HEK293 (cell line): ENCODE results near the gene ATP2A3.

Experiments
- ATF2 ChIP-seq: fragments of 450-650 bp; formaldehyde crosslinking; IDR thresholded peaks from 2 replicates; pipeline ENCODE4 v1.5.1; 2016; ENCODE audit warnings: missing biosample characterization, missing genetic modification characterization, low read depth
- CTCF ChIP-seq: fragments of 450-650 bp; formaldehyde crosslinking; IDR thresholded peaks from 2 replicates; pipeline ENCODE4 v1.5.1; 2016; ENCODE audit warnings: missing biosample characterization, missing genetic modification characterization
- GLI2 ChIP-seq: fragments of 450-650 bp; formaldehyde crosslinking; IDR thresholded peaks from 2 replicates; pipeline ENCODE4; 2017; ENCODE audit warnings: missing biosample characterization, missing genetic modification characterization, low read depth, borderline replicate concordance
- GLIS2 ChIP-seq: fragments of 450-650 bp; formaldehyde crosslinking; IDR thresholded peaks from 2 replicates; pipeline ENCODE4 v1.5.1; 2016; ENCODE audit warnings: missing biosample characterization, missing genetic modification characterization
- HOXD13 ChIP-seq: sonication (generic); formaldehyde crosslinking; IDR thresholded peaks from 2 replicates; pipeline ENCODE4 v1.8.0; 2022; ENCODE audit warnings: missing genetic modification reagents, borderline replicate concordance
- KLF8 ChIP-seq: fragments of 450-650 bp; formaldehyde crosslinking; IDR thresholded peaks from 2 replicates; pipeline ENCODE4 v1.5.1; 2016; ENCODE audit warnings: missing biosample characterization, missing genetic modification characterization
- KLF9 ChIP-seq: fragments of 450-650 bp; formaldehyde crosslinking; IDR thresholded peaks from 2 replicates; pipeline ENCODE4 v1.5.1; 2016; ENCODE audit warnings: missing biosample characterization, missing genetic modification characterization, low read depth
- OSR2 ChIP-seq: fragments of 450-650 bp; formaldehyde crosslinking; IDR thresholded peaks from 2 replicates; pipeline ENCODE4 v1.5.1; 2016; ENCODE audit warnings: missing biosample characterization, missing genetic modification characterization
- YY2 ChIP-seq: fragments of 450-650 bp; formaldehyde crosslinking; IDR thresholded peaks from 2 replicates; pipeline ENCODE4 v1.5.1; 2016; ENCODE audit warnings: missing biosample characterization, missing genetic modification characterization
- ZBTB17 ChIP-seq: fragments of 450-650 bp; formaldehyde crosslinking; IDR thresholded peaks from 2 replicates; pipeline ENCODE4 v1.5.1; 2016; ENCODE audit warnings: missing biosample characterization, missing genetic modification characterization
- ZNF114 ChIP-seq: fragments of 450-650 bp; formaldehyde crosslinking; IDR thresholded peaks from 2 replicates; pipeline ENCODE4 v1.5.0; 2017; ENCODE audit warnings: missing biosample characterization, missing genetic modification characterization
- ZNF132 ChIP-seq: fragments of 450-650 bp; formaldehyde crosslinking; IDR thresholded peaks from 2 replicates; pipeline ENCODE4 v1.5.1; 2017; ENCODE audit warnings: missing biosample characterization, missing genetic modification characterization, borderline replicate concordance
- ZNF148 ChIP-seq: fragments of 450-650 bp; formaldehyde crosslinking; IDR thresholded peaks from 2 replicates; pipeline ENCODE4 v1.5.0; 2017; ENCODE audit warnings: missing biosample characterization, missing genetic modification characterization, borderline replicate concordance
- ZNF157 ChIP-seq: fragments of 450-650 bp; formaldehyde crosslinking; IDR thresholded peaks from 2 replicates; pipeline ENCODE4 v1.5.1; 2016; ENCODE audit warnings: missing biosample characterization, missing genetic modification characterization
- ZNF324 ChIP-seq: fragments of 450-650 bp; formaldehyde crosslinking; IDR thresholded peaks from 2 replicates; pipeline ENCODE4 v1.5.1; 2016; ENCODE audit warnings: missing biosample characterization, missing genetic modification characterization
- ZNF548 ChIP-seq: fragments of 450-650 bp; formaldehyde crosslinking; IDR thresholded peaks from 2 replicates; pipeline ENCODE4 v1.5.1; 2016; ENCODE audit warnings: missing biosample characterization, missing genetic modification characterization
- ZNF560 ChIP-seq: fragments of 450-650 bp; formaldehyde crosslinking; IDR thresholded peaks from 2 replicates; pipeline ENCODE4 v1.5.1; 2017; ENCODE audit warnings: missing biosample characterization, missing genetic modification characterization, borderline replicate concordance
- ZNF610 ChIP-seq: fragments of 450-650 bp; formaldehyde crosslinking; IDR thresholded peaks from 2 replicates; pipeline ENCODE4 v1.5.1; 2016; ENCODE audit warnings: missing biosample characterization, missing genetic modification characterization, borderline replicate concordance
- ZNF768 ChIP-seq: fragments of 450-650 bp; formaldehyde crosslinking; IDR thresholded peaks from 2 replicates; pipeline ENCODE4 v1.5.1; 2018; ENCODE audit warnings: missing biosample characterization, mild to moderate bottlenecking, missing genetic modification characterization
- ZNF785 ChIP-seq: fragments of 450-650 bp; formaldehyde crosslinking; IDR thresholded peaks from 2 replicates; pipeline ENCODE4 v1.5.1; 2016; ENCODE audit warnings: missing biosample characterization, missing genetic modification characterization
- ZNF843 ChIP-seq: fragments of 450-650 bp; formaldehyde crosslinking; IDR thresholded peaks from 2 replicates; pipeline ENCODE4 v1.5.1; 2016; ENCODE audit warnings: missing biosample characterization, missing genetic modification characterization
- TF ChIP-seq, protein P1 (sequence below): fragments of 450-650 bp; formaldehyde crosslinking; IDR thresholded peaks from 2 replicates; pipeline ENCODE4 v1.5.1; 2016; ENCODE audit warnings: missing biosample characterization, missing genetic modification characterization
- TF ChIP-seq, protein P2 (sequence below): fragments of 450-650 bp; formaldehyde crosslinking; IDR thresholded peaks from 2 replicates; pipeline ENCODE4 v1.5.1; 2016; ENCODE audit warnings: missing biosample characterization, missing genetic modification characterization
- TF ChIP-seq, protein P3 (sequence below): fragments of 450-650 bp; formaldehyde crosslinking; IDR thresholded peaks from 2 replicates; pipeline ENCODE4 v1.5.1; 2017; ENCODE audit warnings: missing biosample characterization, missing genetic modification characterization

Gene ATP2A3

GRCh38 chr17:3888343-3889171, 75.7 kb downstream of the ATP2A3 start (continued):
- TF ChIP-seq KLF8, result peak; percentile 91
- peak; percentile 76; the same call in 1 of the 2 replicates for TF ChIP-seq ZNF324 (tag by site-specific recombination)
- peak; percentile 63 for TF ChIP-seq OSR2 (tag by site-specific recombination)
- TF ChIP-seq, protein P1, sequence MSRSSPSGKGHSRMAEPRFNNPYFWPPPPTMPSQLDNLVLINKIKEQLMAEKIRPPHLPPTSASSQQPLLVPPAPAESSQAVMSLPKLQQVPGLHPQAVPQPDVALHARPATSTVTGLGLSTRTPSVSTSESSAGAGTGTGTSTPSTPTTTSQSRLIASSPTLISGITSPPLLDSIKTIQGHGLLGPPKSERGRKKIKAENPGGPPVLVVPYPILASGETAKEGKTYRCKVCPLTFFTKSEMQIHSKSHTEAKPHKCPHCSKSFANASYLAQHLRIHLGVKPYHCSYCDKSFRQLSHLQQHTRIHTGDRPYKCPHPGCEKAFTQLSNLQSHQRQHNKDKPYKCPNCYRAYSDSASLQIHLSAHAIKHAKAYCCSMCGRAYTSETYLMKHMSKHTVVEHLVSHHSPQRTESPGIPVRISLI (tag by site-specific recombination), result no peak
- TF ChIP-seq CTCF (tag by site-specific recombination), result no peak
- no peak for TF ChIP-seq ZNF768 (tag by site-specific recombination)
- peak; percentile 73 for TF ChIP-seq KLF9 (tag by site-specific recombination)
- TF ChIP-seq, protein P2, sequence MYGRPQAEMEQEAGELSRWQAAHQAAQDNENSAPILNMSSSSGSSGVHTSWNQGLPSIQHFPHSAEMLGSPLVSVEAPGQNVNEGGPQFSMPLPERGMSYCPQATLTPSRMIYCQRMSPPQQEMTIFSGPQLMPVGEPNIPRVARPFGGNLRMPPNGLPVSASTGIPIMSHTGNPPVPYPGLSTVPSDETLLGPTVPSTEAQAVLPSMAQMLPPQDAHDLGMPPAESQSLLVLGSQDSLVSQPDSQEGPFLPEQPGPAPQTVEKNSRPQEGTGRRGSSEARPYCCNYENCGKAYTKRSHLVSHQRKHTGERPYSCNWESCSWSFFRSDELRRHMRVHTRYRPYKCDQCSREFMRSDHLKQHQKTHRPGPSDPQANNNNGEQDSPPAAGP (tag by site-specific recombination), result peak; percentile 99
- peak; percentile 71 for TF ChIP-seq ZNF843 (tag by site-specific recombination)
- no peak for TF ChIP-seq HOXD13 (CRISPR knock-in tag)
- TF ChIP-seq YY2, result 0 out of 2 replicates have a peak, but pooled peaks have one; percentile 28
- TF ChIP-seq ZBTB17, result peak; percentile 89
- peak; percentile 47; the same call in 1 of the 2 replicates for TF ChIP-seq ZNF148
- TF ChIP-seq GLI2 (tag by site-specific recombination), result no peak
- no peak for TF ChIP-seq ZNF548 (tag by site-specific recombination)
- TF ChIP-seq ZNF132 (tag by site-specific recombination), result no peak
- TF ChIP-seq, protein P3, sequence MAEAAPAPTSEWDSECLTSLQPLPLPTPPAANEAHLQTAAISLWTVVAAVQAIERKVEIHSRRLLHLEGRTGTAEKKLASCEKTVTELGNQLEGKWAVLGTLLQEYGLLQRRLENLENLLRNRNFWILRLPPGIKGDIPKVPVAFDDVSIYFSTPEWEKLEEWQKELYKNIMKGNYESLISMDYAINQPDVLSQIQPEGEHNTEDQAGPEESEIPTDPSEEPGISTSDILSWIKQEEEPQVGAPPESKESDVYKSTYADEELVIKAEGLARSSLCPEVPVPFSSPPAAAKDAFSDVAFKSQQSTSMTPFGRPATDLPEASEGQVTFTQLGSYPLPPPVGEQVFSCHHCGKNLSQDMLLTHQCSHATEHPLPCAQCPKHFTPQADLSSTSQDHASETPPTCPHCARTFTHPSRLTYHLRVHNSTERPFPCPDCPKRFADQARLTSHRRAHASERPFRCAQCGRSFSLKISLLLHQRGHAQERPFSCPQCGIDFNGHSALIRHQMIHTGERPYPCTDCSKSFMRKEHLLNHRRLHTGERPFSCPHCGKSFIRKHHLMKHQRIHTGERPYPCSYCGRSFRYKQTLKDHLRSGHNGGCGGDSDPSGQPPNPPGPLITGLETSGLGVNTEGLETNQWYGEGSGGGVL, result peak; percentile 86
- peak; percentile 99 for TF ChIP-seq GLIS2 (tag by site-specific recombination)
- no peak; the same call in 1 of the 2 replicates for TF ChIP-seq ZNF785 (tag by site-specific recombination)
- TF ChIP-seq ATF2 (tag by site-specific recombination), result peak; percentile 93
- no peak for TF ChIP-seq ZNF560
- TF ChIP-seq ZNF157 (tag by site-specific recombination), result no peak
- no peak for TF ChIP-seq ZNF610 (tag by site-specific recombination)
- no peak for TF ChIP-seq ZNF114 (tag by site-specific recombination)
